ENCODE results near the gene IGFLR1.

- no peak for TF ChIP-seq ZNF274 (IDR thresholded peaks at IDR 0.05; ENCODE audit: low read depth, low read length)
- no peak for TF ChIP-seq YY1 (IDR thresholded peaks at IDR 0.05; ENCODE audit: insufficient read depth, insufficient read length)
- no peak for TF ChIP-seq SUZ12 (IDR thresholded peaks at IDR 0.05; ENCODE audit: extremely low read depth, insufficient read depth, insufficient read length)
Observed at GRCh38 chr19:35693422-35693821, 48.8 kb downstream of the IGFLR1 start.
